Measurements from ENCODE around the gene KIR2DL1.

DNA sequence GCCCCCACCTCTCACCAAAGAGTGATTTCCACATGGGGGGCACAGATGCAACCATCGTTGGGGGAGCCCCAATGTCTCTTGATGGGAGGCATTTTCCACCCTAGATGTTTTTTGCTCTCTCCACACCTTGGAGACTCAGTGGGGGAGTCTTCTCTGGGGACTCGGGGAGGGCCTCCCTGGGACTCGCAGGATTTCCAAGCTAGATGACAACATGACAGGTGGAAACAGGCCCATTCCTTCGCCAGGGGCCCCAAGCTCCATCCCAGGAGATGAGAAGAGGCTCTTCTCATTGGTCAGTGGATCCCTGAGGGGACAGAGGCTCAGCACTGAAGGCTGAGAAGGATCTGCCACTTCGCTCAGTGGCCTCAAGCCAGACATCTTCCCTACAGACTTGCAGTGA is 21.1 kb downstream of the KIR2DL1 start:
- TF ChIP-seq ZNF274 (IDR thresholded peaks at IDR 0.05; ENCODE audit: low read depth, low read length) (no peak), YY1 (IDR thresholded peaks at IDR 0.05; ENCODE audit: insufficient read depth, insufficient read length) (no peak)

Measured in NT2/D1 (cell line).